Camera-type eye (tissue), 1 donor: ENCODE data around the gene PGA4. TPM values are rescaled to one million over a fixed set of nuclear protein-coding genes. Genes with fewer than 3 reads are reported as not detected.

Source experiments
- total RNA-seq: library from RNA; depleted of rRNA; stranded (reverse); fragments of >200 nt; gene quantifications from one replicate; pipeline ENCODE4 v1.2.3, GENCODE V29; 2014

Gene PGA4
- total RNA-seq, result 1.1 TPM

DNA sequence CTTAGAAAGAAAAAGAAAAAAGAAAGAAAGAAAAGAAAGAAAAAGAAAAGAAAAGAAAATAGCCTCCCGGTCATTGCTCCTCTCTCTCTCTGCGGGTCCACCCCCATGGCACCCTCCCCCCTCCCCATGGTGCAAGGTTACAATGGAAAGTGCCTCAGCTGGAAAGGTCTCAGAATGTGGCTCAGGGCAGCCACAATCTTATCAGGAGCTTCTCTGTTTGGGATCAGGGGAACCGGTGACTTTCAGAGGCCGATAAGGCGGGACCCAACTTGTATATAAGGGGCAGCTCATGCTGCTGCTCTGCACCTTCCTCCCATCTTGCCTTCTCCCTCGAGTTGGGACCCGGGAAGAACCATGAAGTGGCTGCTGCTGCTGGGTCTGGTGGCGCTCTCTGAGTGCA, at the start of gene PGA4:
Gene PGA4 (plus strand): TSS at position 301 of the 400 bp plus-strand sequence. CDS start 54 bp downstream, at position 355.

DNA sequence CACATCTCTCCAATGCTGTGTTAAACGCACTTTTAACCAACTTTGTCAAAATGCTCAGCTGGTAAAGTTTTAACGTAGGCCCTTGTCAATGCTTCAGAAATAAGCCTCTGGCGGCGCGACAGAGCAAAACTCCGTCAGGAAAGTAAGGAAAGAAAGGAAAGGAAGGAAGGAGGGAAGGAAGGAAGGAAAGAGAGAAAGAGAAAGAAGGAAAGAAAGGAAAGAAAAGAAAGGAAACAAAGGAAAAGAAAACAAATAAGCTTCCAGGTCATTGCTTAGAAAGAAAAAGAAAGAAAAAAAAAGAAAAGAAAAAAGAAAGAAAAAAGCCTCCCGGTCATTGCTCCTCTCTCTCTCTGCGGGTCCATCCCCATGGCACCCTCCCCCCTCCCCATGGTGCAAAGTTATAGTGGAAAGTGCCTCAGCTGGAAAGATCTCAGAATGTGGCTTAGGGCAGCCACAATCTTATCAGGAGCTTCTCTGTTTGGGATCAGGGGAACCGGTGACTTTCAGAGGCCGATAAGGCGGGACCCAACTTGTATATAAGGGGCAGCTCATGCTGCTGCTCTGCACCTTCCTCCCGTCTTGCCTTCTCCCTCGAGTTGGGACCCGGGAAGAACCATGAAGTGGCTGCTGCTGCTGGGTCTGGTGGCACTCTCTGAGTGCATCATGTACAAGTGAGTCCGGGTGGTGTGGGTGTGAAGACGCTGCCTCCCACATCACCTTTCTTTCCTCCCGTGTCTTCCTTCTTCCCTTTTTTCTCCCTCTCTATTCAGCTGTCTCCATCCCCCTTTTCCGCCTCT, 19.0 kb upstream of the PGA4 start, which contains the start of gene PGA3:
Gene PGA3 (plus strand): TSS at position 566 of the 797 bp plus-strand sequence. CDS start 50 bp downstream, at position 616.

DNA sequence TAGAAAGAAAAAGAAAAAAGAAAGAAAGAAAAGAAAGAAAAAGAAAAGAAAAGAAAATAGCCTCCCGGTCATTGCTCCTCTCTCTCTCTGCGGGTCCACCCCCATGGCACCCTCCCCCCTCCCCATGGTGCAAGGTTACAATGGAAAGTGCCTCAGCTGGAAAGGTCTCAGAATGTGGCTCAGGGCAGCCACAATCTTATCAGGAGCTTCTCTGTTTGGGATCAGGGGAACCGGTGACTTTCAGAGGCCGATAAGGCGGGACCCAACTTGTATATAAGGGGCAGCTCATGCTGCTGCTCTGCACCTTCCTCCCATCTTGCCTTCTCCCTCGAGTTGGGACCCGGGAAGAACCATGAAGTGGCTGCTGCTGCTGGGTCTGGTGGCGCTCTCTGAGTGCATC, 18.7 kb downstream of the PGA4 start, which contains the start of gene PGA5:
Gene PGA5 (plus strand): TSS at position 301 of the 400 bp plus-strand sequence. CDS start 52 bp downstream, at position 353.

Other genes starting within 250 kb of the PGA4 start
- 0.77 TPM for gene CD5, start 119.9 kb upstream of the PGA4 start, total RNA-seq
- gene VPS37C, start 60.9 kb upstream of the PGA4 start, total RNA-seq, result 12.5 TPM
- gene PGA3, start 18.8 kb upstream of the PGA4 start, total RNA-seq, result not detected
- gene PGA5, start 18.8 kb downstream of the PGA4 start, total RNA-seq, result not detected
- 2.5 TPM for gene VWCE, start 73.0 kb downstream of the PGA4 start, total RNA-seq
- 266 TPM for gene DDB1, start 110.8 kb downstream of the PGA4 start, total RNA-seq
- gene TKFC, start 110.9 kb downstream of the PGA4 start, total RNA-seq, result 18.3 TPM
- 16.7 TPM for gene CYB561A3, start 139.5 kb downstream of the PGA4 start, total RNA-seq
- gene TMEM138, start 140.0 kb downstream of the PGA4 start, total RNA-seq, result 31.0 TPM
- 24.3 TPM for gene TMEM216, start 170.2 kb downstream of the PGA4 start, total RNA-seq
- gene CPSF7, start 207.6 kb downstream of the PGA4 start, total RNA-seq, result 47.7 TPM
- gene SDHAF2, start 207.8 kb downstream of the PGA4 start, total RNA-seq, result 29.4 TPM